K562 (cell line): ENCODE data around the gene ILKAP. TPM values are rescaled to one million over a fixed set of nuclear protein-coding genes. Genes with fewer than 3 reads are reported as not detected.
A peak's percentile ranks its signal among the peaks of the same experiment; 100 is the strongest.

Experiments used
- BCLAF1 ChIP-seq, 2 experiments: fragments of 450-650 bp in 1 of 2; IDR thresholded peaks; 2 replicates each; pipeline ENCODE4 v1.6.1; 2011 to 2017; ENCODE audit warnings: low read depth in 2 of 2, antibody characterized with exemption in 1 of 2, borderline replicate concordance in 1 of 2, low read length in 1 of 2, mild to moderate bottlenecking in 1 of 2, mixed read lengths in 1 of 2; ENCODE audit not compliant: control insufficient read depth in 1 of 2
- FIP1L1 ChIP-seq: fragments of 200-400 bp; formaldehyde crosslinking; IDR thresholded peaks from 2 replicates; pipeline ENCODE4 v1.6.1; 2018; ENCODE audit warnings: mild to moderate bottlenecking, low read depth, low read length; ENCODE audit not compliant: poor library complexity, severe bottlenecking
- FOXP1 ChIP-seq: sonication (generic); formaldehyde crosslinking; IDR thresholded peaks from 2 replicates; pipeline ENCODE4 v1.8.0; 2022; ENCODE audit warnings: mild to moderate bottlenecking, missing genetic modification reagents
- MED1 ChIP-seq: sonication (generic); formaldehyde crosslinking; IDR thresholded peaks from 2 replicates; pipeline ENCODE4 v1.8.1; 2023; ENCODE audit warnings: missing genetic modification reagents, borderline replicate concordance
- MGA ChIP-seq: fragments of 450-650 bp; IDR thresholded peaks from 2 replicates; pipeline ENCODE4 v1.6.1; 2016; ENCODE audit warnings: mild to moderate bottlenecking, moderate library complexity
- PHF8 ChIP-seq: fragments of 200-600 bp; sonication (generic); IDR thresholded peaks from 2 replicates; pipeline ENCODE4 v1.6.1; 2012; ENCODE audit warnings: mixed run types, mild to moderate bottlenecking, inconsistent platforms, low read length, moderate library complexity, borderline replicate concordance
- POLR2AphosphoS5 ChIP-seq: IDR thresholded peaks from 2 replicates; pipeline ENCODE4 v1.6.1; 2011; ENCODE audit warnings: mild to moderate bottlenecking, low read depth, low read length, moderate library complexity; ENCODE audit not compliant: control insufficient read depth, insufficient read depth
- PREB ChIP-seq: sonication (generic); formaldehyde crosslinking; IDR thresholded peaks from 2 replicates; pipeline ENCODE4 v1.8.1; 2023; ENCODE audit warnings: mild to moderate bottlenecking, missing genetic modification reagents
- ZNF324 ChIP-seq: fragments of 250-450 bp; sonication (Bioruptor Pico); IDR thresholded peaks from 2 replicates; pipeline ENCODE4 v1.4.0; 2020; ENCODE audit warnings: mild to moderate bottlenecking
- polyA plus RNA-seq, 8 experiments: library from polyadenylated mRNA; depleted of rRNA in 4 of 8; stranded (reverse) in 5 of 8; unstranded in 3 of 8; fragments of >200 nt; fragmentation: Nextera tagmentation in 2 of 8; fragmentation: Illumina TruSeq in 1 of 8; extraction: Ambion mirVana in 2 of 8; extraction: Trizol in 1 of 8; gene quantifications; 2 replicates each; pipeline versions ENCODE4 v1.2.1 to v1.2.3, GENCODE V29; 2011 to 2014; ENCODE audit warnings: inconsistent platforms in 1 of 8, missing spikeins in 1 of 8
- total RNA-seq, 7 experiments: library from RNA; depleted of rRNA in 6 of 7; stranded (reverse); fragments of >200 nt in 6 of 7; fragmentation: Illumina TruSeq in 2 of 7; extraction: Trizol in 2 of 7; gene quantifications; 2 replicates each; pipeline versions ENCODE4 v1.2.1 to v1.2.3, GENCODE V29; 2011 to 2021; ENCODE audit warnings: low replicate concordance in 1 of 7

The ILKAP gene
- total and polyA plus RNA-seq, 9 of the 15 experiments (the other 6 are each of a cell fraction or from before 2014, with no cell fraction given), result 3.1 to 43.9 (median 20.7) TPM

GRCh38 chr2:238139196-238140039, 64.1 kb downstream of the ILKAP start (continued):
- TF ChIP-seq BCLAF1 (IDR thresholded peaks at IDR 0.05; ENCODE audit: borderline replicate concordance in 1 of 2, control insufficient read depth in 1 of 2, low read depth in 2 of 2, low read length in 1 of 2) (no peak), MGA (peak; percentile 58; the same call in 1 of the 2 replicates), PREB (CRISPR knock-in tag) (no peak), MED1 (CRISPR knock-in tag) (no peak), FOXP1 (CRISPR knock-in tag) (0 out of 2 replicates have a peak, but pooled peaks have one; percentile 30), FIP1L1 (no peak), POLR2AphosphoS5 (no peak), ZNF324 (CRISPR knock-in tag) (no peak), PHF8 (no peak)
